CD4-positive, alpha-beta T cell treated with Interferon gamma for 1 hour (primary cell): ENCODE results near the gene PLA2G15.

ENCODE experiments used
- DNase-seq: peaks from one replicate; pipeline ENCODE4 v3.0.0-alpha.2; 2020

The PLA2G15 gene

GRCh38 chr16:68244903-68245853 is at the start of gene PLA2G15:
PLA2G15 (plus strand) TSS chr16:68245373; CDS start chr16:68245427, 54 bp downstream.
- DNase-seq: peak; percentile 91

DNA sequence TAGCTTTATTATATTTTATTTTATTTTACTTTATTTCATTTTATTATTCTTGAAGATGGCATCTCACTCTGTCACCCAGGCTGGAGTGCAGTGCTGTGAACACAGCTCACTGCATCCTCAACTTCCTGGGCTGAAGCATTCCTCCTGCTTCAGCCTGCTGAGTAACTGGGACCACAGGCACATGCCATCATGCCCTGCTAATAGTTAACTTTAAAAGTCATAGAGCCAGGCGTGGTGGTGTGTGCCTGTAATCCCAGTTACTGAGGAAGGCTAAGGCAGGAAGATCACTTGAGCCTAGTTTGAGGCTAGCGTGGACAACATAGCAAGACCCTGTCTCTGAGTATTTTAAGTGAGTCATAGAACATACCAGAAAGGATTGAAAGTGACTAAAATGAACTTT is 47.9 kb upstream of the PLA2G15 start:
- no peak for DNase-seq

DNA sequence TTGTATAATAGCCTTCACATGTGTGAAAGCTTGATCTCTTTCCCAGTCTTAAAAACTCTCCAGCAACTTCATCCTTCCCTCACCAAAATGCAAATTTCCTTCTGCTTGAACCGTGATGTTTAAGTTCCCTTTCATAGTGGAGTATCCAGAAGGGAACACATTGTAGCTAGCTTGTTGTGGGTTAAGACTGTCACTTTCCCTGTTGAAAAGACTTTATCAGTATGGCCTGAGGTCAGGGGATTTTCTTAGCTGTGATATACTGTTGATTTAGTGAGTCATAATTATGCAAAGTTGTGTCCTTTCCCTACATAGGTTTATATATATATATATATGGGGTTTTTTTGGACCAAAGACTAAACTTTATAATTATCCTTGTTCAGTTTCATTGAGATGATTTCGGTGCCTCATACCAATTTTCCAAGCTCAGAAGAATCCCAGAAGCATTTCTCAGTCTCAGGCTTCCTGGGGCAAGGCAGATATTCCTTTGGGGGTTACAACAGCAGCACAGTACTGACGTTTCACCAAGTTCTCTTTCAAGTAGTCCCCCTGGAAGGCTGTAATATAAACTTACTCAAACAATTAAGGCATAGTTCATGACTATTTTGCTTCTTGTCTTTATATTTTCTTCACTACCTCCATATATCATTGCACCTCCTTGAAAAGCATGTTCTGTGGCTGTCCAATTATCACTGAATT is 44.9 kb upstream of the PLA2G15 start:
- DNase-seq: no peak

DNA sequence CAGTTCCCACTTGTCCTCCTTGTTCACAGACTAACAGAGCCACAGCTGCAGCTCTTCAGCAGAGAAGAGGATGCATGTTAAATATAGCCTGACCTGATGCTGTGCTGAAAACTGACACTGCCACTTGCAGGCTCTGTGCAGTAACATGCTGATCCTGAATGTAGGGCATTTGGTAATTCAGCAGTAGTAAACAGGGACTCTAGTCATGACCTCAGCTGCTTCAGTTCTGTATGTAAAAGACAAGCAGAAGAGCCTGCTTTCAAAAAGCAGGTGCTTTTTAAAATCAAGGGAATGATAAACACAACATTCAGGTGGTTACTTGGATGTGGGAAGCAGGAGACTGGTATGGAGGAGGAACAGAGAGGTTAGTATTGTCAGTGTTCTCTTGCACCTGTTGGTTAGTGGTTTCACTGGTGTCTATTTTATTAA is 43.1 kb upstream of the PLA2G15 start:
- DNase-seq: no peak

- DNase-seq: no peak
These were observed 38.9 kb upstream of the PLA2G15 start for GRCh38 chr16:68206245-68206644.

- no peak for DNase-seq
These were observed 30.4 kb upstream of the PLA2G15 start for GRCh38 chr16:68214726-68215125.

DNA sequence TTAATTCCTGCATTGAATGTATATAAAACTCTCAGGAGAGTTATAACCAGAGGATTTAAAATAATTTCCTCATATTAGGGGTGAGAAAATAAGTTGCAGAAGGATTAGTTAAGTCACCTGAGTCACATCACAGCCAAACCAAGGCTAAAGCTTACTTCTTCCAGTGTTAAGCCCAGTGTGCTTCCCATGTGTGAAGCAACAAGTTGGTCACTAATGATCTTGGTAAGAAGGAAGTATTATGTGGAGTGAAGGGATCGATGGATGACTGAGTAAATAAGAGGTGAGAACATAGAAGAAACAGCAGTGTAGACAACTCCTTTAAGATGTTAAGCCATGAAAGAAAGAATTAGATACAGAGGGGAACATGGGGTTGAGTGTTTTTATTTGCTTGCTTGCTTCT is 29.9 kb upstream of the PLA2G15 start:
- DNase-seq: no peak

GRCh38 chr16:68216240-68216639 is 28.9 kb upstream of the PLA2G15 start:
- DNase-seq: no peak

DNA sequence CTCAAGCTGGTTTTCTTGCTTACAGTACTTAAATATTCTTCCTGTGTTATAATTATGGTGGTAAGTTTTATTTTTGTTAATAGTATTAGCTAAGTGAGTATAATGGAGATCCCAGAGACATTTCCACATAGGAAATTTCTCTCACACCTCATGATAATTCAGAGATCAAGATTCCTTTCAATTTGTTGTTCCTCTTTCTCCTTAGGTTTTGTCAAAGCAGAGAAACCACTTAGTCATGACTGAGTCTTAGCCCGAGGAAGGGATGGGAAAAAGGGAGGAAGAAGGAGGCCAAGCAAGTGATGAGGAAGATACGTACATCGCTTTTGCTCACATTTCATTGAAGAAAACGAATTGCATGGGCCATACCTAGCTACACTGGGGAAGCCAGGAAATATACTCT is 27.7 kb upstream of the PLA2G15 start:
- DNase-seq: no peak

GRCh38 chr16:68219725-68220351 is 25.3 kb upstream of the PLA2G15 start:
- no peak for DNase-seq

DNA sequence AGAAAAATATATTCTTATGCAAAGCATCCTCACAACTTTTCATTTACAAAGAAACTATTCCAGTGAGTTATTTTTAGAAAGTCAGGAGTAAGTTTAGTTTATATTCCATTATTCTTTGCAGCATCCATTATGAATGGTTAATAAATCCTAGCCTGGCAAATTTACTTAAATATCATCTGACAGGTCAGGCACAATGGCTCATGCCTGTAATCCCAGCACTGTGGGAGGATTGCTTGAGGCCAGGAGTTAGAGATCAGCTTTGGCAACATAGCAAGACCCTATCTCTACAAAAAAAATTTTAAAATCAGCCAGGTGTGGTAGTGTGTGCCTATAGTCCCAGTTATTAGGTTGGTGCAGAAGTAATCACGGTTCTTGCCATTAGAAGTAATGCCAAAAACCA is 22.1 kb upstream of the PLA2G15 start:
- no peak for DNase-seq

GRCh38 chr16:68226116-68226515 is 19.1 kb upstream of the PLA2G15 start:
- DNase-seq: no peak

DNA sequence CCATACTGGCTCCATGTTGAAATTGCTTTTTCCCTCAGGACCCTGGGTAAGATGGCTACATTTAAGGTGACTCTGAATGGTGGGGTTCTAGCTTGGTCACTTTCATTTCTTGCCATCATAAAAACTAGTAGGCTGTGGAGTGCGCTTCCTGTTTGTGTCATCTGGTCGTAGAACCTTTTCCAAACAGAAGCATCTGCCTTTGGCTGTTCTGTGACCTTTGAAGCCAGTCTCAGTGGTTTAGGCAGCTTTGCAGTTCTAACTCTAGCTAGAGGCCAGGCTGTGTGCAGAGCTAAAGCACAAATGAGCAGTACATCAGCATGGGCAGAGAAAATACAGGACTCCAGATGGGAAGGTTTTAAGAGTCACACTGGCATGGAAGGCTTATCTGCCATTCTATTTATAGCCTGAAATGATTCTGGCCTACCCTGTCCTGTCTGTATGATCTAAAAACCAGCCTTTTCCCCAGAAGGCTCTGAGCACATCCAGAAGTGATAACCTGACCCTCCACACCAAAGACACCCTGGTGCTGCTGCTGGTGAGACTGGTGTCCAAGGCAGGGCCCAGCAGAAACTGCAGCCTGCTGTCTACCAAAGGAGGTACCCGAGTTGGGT is 17.9 kb upstream of the PLA2G15 start:
- no peak for DNase-seq

GRCh38 chr16:68227850-68228553 is 17.2 kb upstream of the PLA2G15 start:
- DNase-seq: no peak

DNA sequence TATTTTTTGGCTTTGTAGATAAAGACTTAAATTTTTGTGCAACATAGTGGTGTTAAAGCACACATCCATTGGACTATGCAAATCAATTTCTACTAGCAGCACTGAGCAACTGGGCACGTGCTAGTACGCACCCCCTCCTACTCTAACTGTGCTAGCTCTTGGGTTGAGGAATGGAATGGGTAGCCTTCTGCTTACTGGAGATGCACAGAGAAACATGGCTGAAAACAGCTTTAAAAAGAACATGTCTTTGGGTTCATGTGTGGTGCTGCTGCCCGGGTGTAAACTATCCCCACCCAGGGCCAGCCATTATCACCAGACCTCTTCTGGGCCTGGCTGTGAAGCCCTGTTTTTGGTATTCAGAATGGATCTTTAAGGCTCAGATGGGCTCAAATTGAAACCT is 16.5 kb upstream of the PLA2G15 start:
- DNase-seq: no peak

DNA sequence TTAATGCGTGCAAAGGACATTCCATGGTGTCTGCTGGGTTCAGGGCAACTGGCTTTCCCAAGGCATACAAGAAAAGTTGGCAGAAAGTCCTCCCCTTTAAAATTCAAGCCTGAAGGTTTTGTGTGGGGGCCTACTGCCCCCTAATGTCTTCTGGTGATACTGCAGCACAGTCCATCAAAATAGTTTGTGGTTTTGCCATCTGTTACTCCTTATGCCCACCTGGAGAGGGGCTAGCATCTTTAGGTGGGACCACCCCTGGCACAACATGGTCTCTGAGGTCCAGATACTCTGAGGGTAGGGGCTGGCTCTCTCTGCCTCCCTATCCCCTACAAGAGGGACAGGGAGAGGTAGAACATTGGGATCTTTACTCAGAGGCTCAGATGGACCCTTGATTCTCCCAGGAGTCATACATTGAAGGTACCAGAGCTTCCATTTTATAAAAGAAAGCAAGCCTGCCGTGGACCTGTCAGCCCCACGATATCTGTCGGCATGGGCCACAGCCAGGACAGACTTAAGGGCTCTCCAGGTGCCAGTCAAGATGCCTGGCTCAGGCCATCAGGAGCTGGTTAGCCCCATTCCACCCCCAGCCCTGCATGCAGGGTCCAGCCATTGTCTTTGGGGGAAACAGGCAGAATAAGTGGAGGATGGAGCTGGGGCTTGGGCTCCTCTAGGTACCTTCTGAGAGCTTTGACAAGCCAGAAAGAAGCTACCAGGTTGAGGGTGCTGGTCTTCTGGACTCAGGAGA is 15.6 kb upstream of the PLA2G15 start:
- DNase-seq: peak; percentile 15

GRCh38 chr16:68230176-68230571 is 15.0 kb upstream of the PLA2G15 start:
- DNase-seq: no peak

DNA sequence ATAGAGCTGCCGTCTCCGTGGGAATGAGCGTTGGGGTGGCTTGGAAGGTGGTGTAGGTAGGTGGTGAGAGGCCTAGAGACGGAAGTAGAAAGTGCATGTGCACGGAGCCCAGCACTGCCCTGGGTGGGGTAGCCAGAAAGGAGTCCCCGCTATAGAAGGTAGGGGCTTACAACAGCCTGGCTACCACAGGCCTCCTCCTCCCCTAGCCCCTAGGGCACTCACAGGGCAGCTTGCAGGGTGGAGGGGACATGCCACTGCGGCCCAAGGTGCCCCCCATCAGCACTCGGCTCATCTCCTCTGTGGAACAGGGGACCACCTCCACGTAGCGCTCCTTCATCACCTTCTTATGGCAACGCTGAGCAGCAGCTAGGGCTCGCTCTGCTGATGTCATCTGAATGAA is 14.2 kb upstream of the PLA2G15 start:
- no peak for DNase-seq

DNA sequence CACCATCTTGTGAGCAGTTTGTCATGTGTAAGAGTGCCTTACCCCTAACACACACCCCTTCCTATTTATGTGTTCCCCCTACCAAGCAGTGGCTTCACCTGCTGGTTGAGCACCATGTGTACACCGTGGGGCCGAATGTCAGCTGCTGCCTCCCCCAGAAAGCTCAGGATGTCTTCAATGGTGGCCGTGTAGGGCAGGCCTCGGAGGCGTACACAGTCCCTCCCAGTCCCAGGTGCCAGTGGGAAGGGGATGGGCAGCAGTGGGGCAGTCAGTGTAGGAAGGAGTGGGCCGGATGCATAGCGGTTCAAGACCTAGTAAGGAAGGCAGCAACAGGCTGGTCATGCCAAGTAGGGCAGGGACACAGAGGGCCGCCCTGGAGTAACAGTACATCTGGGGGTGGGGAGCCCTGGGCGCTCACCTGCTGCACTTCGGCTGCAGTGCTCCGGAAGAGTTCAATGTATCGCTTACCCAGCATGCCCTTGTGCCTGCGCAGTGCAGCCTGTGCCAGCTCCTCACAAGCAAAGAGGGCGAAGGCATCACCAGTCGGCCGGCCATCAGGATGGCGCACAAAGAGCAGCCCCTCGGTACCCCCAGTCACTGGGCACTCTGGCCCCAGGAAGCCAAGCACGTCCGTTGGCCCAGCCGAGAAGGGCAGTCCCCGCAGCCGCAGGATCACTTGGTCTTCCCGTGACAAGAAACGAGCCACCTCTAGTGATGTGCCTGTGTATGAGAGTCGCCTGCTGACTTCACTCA is 13.6 kb upstream of the PLA2G15 start:
- no peak for DNase-seq

- no peak for DNase-seq
These were observed 12.8 kb upstream of the PLA2G15 start for GRCh38 chr16:68232335-68232734.
